GM12878 (cell line): ENCODE results near the gene SUGP1.

Experiments
- BHLHE40 ChIP-seq, 2 experiments: fragments of 450-650 bp in 1 of 2; IDR thresholded peaks; 2 replicates each; pipeline ENCODE4 v1.6.1; 2011 to 2017; ENCODE audit warnings: low read depth in 2 of 2, borderline replicate concordance in 1 of 2, improper control_type of control experiment in 1 of 2, low read length in 1 of 2, mild to moderate bottlenecking in 1 of 2
- CBFB ChIP-seq: IDR thresholded peaks from 2 replicates; pipeline ENCODE4 v1.6.1; 2016; ENCODE audit warnings: antibody characterized with exemption, low read depth
- EP300 ChIP-seq, 2 experiments: fragments of 150-350 bp in 1 of 2; IDR thresholded peaks; 2 replicates each; pipeline ENCODE4 v1.6.1; 2011 to 2012; ENCODE audit warnings: low read depth in 2 of 2, low read length in 2 of 2, borderline replicate concordance in 1 of 2, improper control_type of control experiment in 1 of 2, inconsistent platforms in 1 of 2; ENCODE audit not compliant: control insufficient read depth in 1 of 2
- HCFC1 ChIP-seq: fragments of 150-350 bp; IDR thresholded peaks from 2 replicates; pipeline ENCODE4 v1.6.1; 2014; ENCODE audit warnings: low read length
- IRF3 ChIP-seq: fragments of 450-650 bp; IDR thresholded peaks from 2 replicates; pipeline ENCODE4 v1.6.1; 2014; ENCODE audit warnings: mild to moderate bottlenecking
- POLR2A ChIP-seq: IDR thresholded peaks from 2 replicates; pipeline ENCODE4 v1.6.1; 2011; ENCODE audit warnings: low read depth, mild to moderate bottlenecking, low read length
- POLR2AphosphoS2 ChIP-seq: IDR thresholded peaks from 2 replicates; pipeline ENCODE4 v1.6.1; 2011; ENCODE audit warnings: low read depth, mild to moderate bottlenecking, low read length, improper control_type of control experiment, moderate library complexity
- RAD51 ChIP-seq: fragments of 450-650 bp; IDR thresholded peaks from 2 replicates; pipeline ENCODE4 v1.6.1; 2016; ENCODE audit warnings: moderate library complexity, mild to moderate bottlenecking, inconsistent platforms
- SKIL ChIP-seq: fragments of 450-650 bp; IDR thresholded peaks from 2 replicates; pipeline ENCODE4 v1.6.1; 2017; ENCODE audit warnings: mild to moderate bottlenecking, low read depth, inconsistent platforms; ENCODE audit not compliant: poor library complexity, severe bottlenecking
- TAF1 ChIP-seq: IDR thresholded peaks from 2 replicates; pipeline ENCODE4 v1.6.1; 2011; ENCODE audit warnings: mild to moderate bottlenecking, low read depth, low read length, borderline replicate concordance
- ZNF274 ChIP-seq: IDR thresholded peaks from one replicate; pipeline ENCODE4 v1.8.0; 2011; ENCODE audit not compliant: insufficient read length, insufficient read depth

DNA sequence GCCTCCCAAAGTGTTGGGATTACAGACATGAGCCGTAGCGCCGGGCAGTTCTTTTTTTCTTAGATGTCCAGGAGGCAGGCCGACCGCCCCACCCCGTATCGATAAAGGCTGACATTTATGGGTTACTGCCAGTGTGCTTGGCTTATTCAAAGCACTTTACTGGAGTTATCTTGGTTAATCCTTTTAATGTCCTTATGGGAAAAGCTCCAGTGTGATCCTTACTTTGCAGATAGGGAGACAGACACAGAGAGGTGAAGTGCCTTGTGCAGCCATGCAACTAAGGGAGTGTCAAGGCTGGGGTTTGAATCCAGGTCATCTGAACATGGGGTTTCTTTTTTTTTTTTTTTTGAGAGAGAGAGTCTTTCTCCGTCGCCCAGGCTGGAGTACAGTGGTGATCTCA is 89.3 kb downstream of the SUGP1 start:
- TF ChIP-seq BHLHE40 (IDR thresholded peaks at IDR 0.05; ENCODE audit: borderline replicate concordance in 1 of 2, low read depth in 2 of 2, low read length in 1 of 2): no peak
- TF ChIP-seq RAD51: no peak
- TF ChIP-seq CBFB: no peak
- no peak for TF ChIP-seq IRF3
- no peak for TF ChIP-seq ZNF274
- no peak for TF ChIP-seq POLR2AphosphoS2
- TF ChIP-seq SKIL: no peak
- TF ChIP-seq TAF1: no peak
- no peak for TF ChIP-seq EP300 (IDR thresholded peaks at IDR 0.05; ENCODE audit: borderline replicate concordance in 1 of 2, control insufficient read depth in 1 of 2, low read depth in 2 of 2, low read length in 2 of 2)
- no peak for TF ChIP-seq POLR2A
- TF ChIP-seq HCFC1: no peak
